K562 treated with DMSO at 1 percent for 4 hours (cell line): ENCODE measurements around the gene PRR19. TPM values are rescaled to one million over a fixed set of nuclear protein-coding genes. Genes with fewer than 3 reads are reported as not detected.

ENCODE experiments used
- total RNA-seq: library from RNA; unstranded; fragments of 300-600 nt; gene quantifications from 2 replicates; pipeline ENCODE4 v1.2.3, GENCODE V29; 2022; ENCODE audit not compliant: insufficient read depth

The PRR19 gene, protein sequence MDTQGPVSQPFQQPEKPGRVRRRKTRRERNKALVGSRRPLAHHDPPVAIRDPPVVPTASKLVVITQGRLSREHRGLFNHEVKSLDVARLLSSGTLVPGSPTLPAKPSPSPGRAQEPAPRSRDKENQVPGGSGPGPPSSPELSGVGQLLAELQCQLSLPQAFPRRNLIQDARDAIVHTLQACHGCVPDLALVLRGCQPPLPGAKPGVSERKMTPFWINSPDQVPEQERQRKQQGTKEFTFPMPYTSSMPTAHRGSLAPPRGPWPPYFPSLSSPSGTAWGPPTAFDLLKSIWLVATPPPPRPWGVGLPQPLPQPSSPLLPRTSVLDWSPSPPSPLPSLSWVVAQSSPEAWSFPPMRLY
- 1.4 TPM in 1 of 2 replicates, not detected in the other for total RNA-seq

GRCh38 chr19:42301646-42302203 is at the start of gene PRR19:
TSS of gene PRR19 (plus strand) at chr19:42302132. CDS start at chr19:42309585, 7,453 bp downstream.

DNA sequence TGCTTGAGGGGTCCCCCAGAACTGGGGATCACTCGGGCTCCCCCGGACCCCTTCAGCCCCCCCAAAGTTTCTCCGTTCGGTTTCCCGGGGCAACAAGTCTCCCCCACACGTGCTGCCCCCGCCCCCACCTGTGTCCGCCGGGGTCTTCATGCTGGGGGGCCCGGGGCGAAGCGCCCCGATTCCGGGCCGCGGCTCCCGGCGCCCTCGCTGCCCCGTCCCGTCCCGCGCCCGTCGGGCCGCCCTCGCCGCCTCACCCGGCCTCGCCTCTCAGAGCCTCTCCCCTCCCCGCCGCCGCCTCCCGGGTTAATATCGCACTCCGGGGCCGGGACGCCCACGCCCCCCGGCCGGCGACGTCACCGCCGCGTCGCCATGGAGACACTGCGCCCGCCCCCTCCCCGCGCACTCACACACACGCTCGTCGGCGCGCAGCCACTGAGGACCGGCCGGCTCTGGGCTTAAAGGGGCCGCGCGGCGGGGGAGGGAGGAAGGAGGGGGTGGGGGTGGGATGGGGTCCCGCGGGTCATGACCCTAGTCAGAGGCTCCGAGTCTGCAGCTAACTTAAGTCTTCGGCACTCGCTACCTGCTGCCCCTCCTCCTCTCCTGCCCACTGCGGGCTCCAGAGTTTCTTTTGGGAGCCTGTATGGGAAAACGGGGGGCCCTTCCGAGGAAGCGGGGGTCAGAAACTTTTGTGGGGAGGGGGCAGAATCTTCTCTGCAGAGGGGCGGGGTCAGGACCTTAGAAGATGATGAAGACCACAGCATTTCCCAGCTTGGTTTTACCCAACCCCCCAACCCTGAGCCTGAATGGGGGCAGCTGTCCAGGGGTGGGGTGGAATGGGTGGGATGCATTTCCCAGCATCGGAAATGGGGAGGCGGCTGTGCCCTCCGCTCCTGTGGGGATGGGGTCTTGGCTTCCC is 46.8 kb upstream of the PRR19 start, which contains the start of gene ERF:
ERF (minus strand) TSS at position 279 of the 916 bp plus-strand sequence; CDS start at position 150, 129 bp downstream.

DNA sequence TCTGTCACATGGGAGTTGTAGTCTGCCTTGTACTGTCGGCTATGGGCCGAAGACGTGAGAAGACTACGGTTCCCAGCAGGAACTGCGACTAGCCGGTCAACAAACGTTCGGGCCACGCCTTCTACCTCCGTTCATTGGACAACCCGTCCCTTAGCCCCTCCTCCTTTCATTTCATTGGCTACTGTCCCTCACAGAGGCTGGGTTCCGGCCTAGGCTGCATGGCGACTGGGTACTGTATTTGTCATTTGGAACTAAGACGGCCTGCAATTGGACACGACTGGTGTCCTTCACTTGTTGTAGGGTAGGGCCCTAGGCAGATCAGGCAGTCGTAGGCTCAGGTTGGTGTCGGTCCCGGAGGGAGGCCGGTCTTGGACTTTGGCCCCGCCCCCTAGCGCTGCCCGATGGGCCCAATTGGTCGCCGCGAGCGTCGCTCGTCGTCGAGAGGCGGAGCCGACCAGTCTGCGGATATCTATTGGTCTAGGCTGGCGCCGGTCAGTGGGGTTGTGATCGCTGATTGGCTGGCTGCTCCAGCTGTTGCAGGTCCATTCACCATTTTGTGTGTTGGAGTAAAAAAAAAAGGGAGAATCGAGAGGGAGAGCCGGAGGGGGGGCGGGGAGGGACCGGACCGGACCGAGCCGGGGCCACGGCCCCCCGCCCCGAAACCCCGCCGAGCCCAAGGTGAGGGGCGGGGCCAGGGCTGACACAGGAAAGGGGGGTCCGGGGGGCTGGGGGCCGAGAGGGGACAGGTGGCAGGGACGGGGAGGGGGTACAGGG is 33.0 kb upstream of the PRR19 start, which contains the start of gene CIC:
CIC (plus strand) TSS at position 549 of the 774 bp plus-strand sequence. CDS start 2,532 bp downstream, outside the sequence.

GRCh38 chr19:42313096-42313839 is 11.3 kb downstream of the PRR19 start, which contains the start of gene TMEM145:
TSS of gene TMEM145 (plus strand) at chr19:42313309. CDS start at chr19:42313377, 68 bp downstream.

GRCh38 chr19:42325308-42325895 is 23.5 kb downstream of the PRR19 start, which contains the start of gene MEGF8:
TSS of gene MEGF8 (plus strand) at chr19:42325635. CDS start at chr19:42326244, 609 bp downstream.

Other genes with a start within 250 kb of the PRR19 start
- 5.3 and 5.7 TPM in 2 replicates for gene GRIK5, start 231.9 kb upstream of the PRR19 start, total RNA-seq
- 21.3 and 29.6 TPM in 2 replicates for gene ZNF574, start 226.0 kb upstream of the PRR19 start, total RNA-seq
- 0.35 and 0.50 TPM in 2 replicates for gene POU2F2, start 169.7 kb upstream of the PRR19 start, total RNA-seq
- 49.6 and 66.4 TPM in 2 replicates for gene DEDD2, start 84.5 kb upstream of the PRR19 start, total RNA-seq
- gene ZNF526, start 81.8 kb upstream of the PRR19 start, total RNA-seq, result 6.2 and 6.9 TPM in 2 replicates
- 75.3 and 83.6 TPM in 2 replicates for gene GSK3A, start 59.5 kb upstream of the PRR19 start, total RNA-seq
- gene ERF, start 47.0 kb upstream of the PRR19 start, total RNA-seq, result 35.7 and 71.0 TPM in 2 replicates
- gene CIC, start 32.9 kb upstream of the PRR19 start, total RNA-seq, result 43.1 and 55.1 TPM in 2 replicates
- 99.3 and 130 TPM in 2 replicates for gene PAFAH1B3, start 492 bp downstream of the PRR19 start, total RNA-seq
- gene TMEM145, start 11.2 kb downstream of the PRR19 start, total RNA-seq, result 0.79 TPM in 1 of 2 replicates, not detected in the other
- 13.9 and 17.3 TPM in 2 replicates for gene MEGF8, start 23.5 kb downstream of the PRR19 start, total RNA-seq
- not detected in 2 replicates for gene CNFN, start 88.2 kb downstream of the PRR19 start, total RNA-seq
- gene LIPE, start 125.3 kb downstream of the PRR19 start, total RNA-seq, result not detected in 2 replicates
- gene CXCL17, start 140.8 kb downstream of the PRR19 start, total RNA-seq, result not detected in 2 replicates
- 0.87 and 1.2 TPM in 2 replicates for gene CEACAM1, start 226.3 kb downstream of the PRR19 start, total RNA-seq